Sigmoid colon (tissue), 3 donors: ENCODE data around the gene SDK2.

Experiments used
- CTCF ChIP-seq, 4 experiments: fragments of 450-650 bp in 3 of 4; fragments of 200-600 bp in 1 of 4; IDR thresholded peaks; one replicate each; pipeline ENCODE4 v1.5.1; 2016 to 2019; ENCODE audit warnings: antibody characterized with exemption in 4 of 4, mild to moderate bottlenecking in 3 of 4, moderate library complexity in 2 of 4
- POLR2A ChIP-seq, 2 donors: fragments of 450-650 bp; IDR thresholded peaks; one replicate each; pipeline ENCODE4 v1.6.1; 2016; ENCODE audit warnings: antibody characterized with exemption in 2 of 2, mild to moderate bottlenecking in 2 of 2, moderate library complexity in 2 of 2

- no peak for TF ChIP-seq CTCF (IDR thresholded peaks at IDR 0.05)
- no peak for TF ChIP-seq POLR2A (IDR thresholded peaks at IDR 0.05)
Measured at GRCh38 chr17:73354423-73355284, 289.6 kb downstream of the SDK2 start.
